ENCODE results near the gene MCM6. TPM values are rescaled to one million over a fixed set of nuclear protein-coding genes. Genes with fewer than 3 reads are reported as not detected.

MCM6 gene
- total and polyA plus RNA-seq, 2 experiments from 2014 or later: 16.4 to 21.4 TPM

DNA sequence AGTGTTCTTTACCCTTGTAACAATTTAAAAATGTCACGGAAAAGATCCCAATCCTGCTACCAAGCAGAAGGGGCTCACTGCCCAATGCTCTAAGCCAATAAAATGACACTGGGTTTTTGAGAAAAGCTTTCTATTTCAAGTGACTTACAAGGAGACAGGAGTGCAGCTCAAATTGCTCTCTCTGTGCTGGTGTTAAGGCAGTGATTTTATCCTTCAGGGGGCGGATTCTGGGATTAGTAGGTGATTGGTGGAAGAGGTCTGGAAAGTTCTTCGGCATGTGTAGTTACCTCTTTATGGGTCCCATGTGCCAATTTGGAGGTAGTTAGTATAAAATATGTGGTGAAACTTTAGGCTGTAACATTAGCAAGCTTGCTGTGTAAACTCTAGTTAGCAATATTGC, 27.4 kb upstream of the MCM6 start:
- Histone ChIP-seq H3K9me3 (ENCODE audit: low read depth) (no peaks in the 10 kb centered on the region), H3K9me2 (ENCODE audit: insufficient read depth) (no peaks in the 10 kb centered on the region), H3K27me3 (replicated peaks; ENCODE audit: insufficient read depth) (no peaks in the 10 kb centered on the region), H4K20me1 (ENCODE audit: insufficient read depth) (no peaks in the 10 kb centered on the region; the same call in 1 of the 2 replicates), H3K9ac (no peak overlapping the region), H3K4me1 (ENCODE audit: insufficient read depth) (peaks cover 6% of the 10 kb centered on the region; the same call in 1 of the 2 replicates), H3K4me2 (ENCODE audit: unreplicated experiment) (no peak overlapping the region), H3K79me2 (ENCODE audit: insufficient read depth) (no peaks in the 10 kb centered on the region), H3K36me3 (ENCODE audit: low read depth) (peaks cover 35% of the 10 kb centered on the region), H3K4me3 (no peak overlapping the region), H2AFZ (no peak overlapping the region), H3K27ac (no peak overlapping the region), H3F3A (ENCODE audit: insufficient read depth) (no peaks in the 10 kb centered on the region)
- WGBS, 2 experiments (ENCODE audit: low coverage in 1 of 2, low lambda C conversion rate in 2 of 2, missing lambda C conversion rate in 2 of 2): 83% methylated on average over 3 of the region's 3 CpGs
- DNase-seq: no peak
- TF ChIP-seq EZH2phosphoT487 (IDR thresholded peaks at IDR 0.05; ENCODE audit: insufficient read depth, low read depth) (no peak), EZH2 (IDR thresholded peaks at IDR 0.05; ENCODE audit: insufficient read depth, poor library complexity, severe bottlenecking) (no peak)
- in situ Hi-C loops (cut with MboI): loop anchor here (25.0 kb wide), 1 partner anchor 1934 kb away; no protein-coding TSS in a partner anchor

DNA sequence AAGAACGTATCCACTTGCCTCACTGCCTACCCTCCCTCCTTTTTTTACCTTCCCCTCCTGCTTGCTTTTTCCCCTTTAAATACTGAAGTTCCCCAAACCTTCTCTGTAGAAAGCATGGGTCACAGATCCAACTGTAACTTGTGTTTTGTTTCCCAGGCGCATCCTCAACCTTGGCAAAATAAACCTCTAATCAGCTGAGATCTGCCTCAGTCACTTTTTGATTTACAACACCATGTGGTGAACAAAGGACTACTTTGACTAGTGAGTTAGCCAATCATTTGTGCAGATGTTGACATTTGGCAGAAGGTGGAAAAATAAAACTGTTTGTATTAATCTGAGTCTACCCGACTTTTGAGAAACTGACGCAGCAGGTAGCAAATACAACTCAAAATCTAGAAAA, 23.3 kb upstream of the MCM6 start:
- Histone ChIP-seq H3K9me3 (ENCODE audit: low read depth) (no peaks in the 10 kb centered on the region), H3K4me3 (no peak overlapping the region), H3F3A (ENCODE audit: insufficient read depth) (no peaks in the 10 kb centered on the region), H3K9me2 (ENCODE audit: insufficient read depth) (no peaks in the 10 kb centered on the region), H3K36me3 (ENCODE audit: low read depth) (0 out of 2 replicates have a peak, but pooled peaks cover 6% of the 10 kb centered on the region), H3K9ac (no peak overlapping the region), H4K20me1 (ENCODE audit: insufficient read depth) (no peaks in the 10 kb centered on the region; the same call in 1 of the 2 replicates), H2AFZ (no peak overlapping the region), H3K27ac (no peak overlapping the region), H3K79me2 (ENCODE audit: insufficient read depth) (no peaks in the 10 kb centered on the region), H3K27me3 (replicated peaks; ENCODE audit: insufficient read depth) (no peaks in the 10 kb centered on the region), H3K4me2 (ENCODE audit: unreplicated experiment) (no peak overlapping the region), H3K4me1 (ENCODE audit: insufficient read depth) (peaks cover 3% of the 10 kb centered on the region; the same call in 1 of the 2 replicates)
- TF ChIP-seq EZH2phosphoT487 (IDR thresholded peaks at IDR 0.05; ENCODE audit: insufficient read depth, low read depth): no peak
- TF ChIP-seq EZH2 (IDR thresholded peaks at IDR 0.05; ENCODE audit: insufficient read depth, poor library complexity, severe bottlenecking): no peak
- 43 to 51% methylated on average over 4 of the region's 4 CpGs for WGBS, 2 experiments (ENCODE audit: low coverage in 1 of 2, low lambda C conversion rate in 2 of 2, missing lambda C conversion rate in 2 of 2)
- no peak for DNase-seq
- in situ Hi-C loops (cut with MboI): no loop called here

DNA sequence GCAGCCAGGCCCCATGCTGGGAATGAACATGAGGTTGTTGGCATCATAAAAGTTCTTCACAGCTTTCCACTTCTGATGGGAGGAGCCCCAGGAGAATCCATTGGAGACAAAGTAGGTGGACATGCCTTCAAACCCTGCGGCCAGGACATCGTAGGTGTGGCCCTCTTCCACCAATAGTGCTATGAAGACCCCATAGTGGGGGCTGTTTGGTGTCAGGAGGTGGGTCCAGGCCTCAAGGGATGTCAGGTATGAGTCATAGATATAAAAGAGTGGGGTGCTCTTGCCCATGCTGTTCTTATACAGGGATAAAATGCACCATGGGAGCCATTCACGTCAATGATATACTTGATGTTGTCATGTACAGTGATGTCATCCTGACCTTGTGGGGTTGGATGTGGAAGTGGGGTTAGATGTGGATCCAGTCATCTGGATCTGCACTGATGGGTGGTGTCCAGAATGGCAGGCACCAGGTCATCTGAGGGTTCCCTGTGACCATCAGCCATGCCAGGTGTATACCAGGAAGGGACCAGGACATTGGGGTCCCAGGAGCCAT, 22.1 kb upstream of the MCM6 start:
- no peaks in the 10 kb centered on the region for H3K9me3 ChIP-seq (ENCODE audit: low read depth)
- WGBS, 2 experiments (ENCODE audit: low coverage in 1 of 2, low lambda C conversion rate in 2 of 2, missing lambda C conversion rate in 2 of 2): 93 to 100% methylated on average over 3 of the region's 3 CpGs
- no peaks in the 10 kb centered on the region for H3F3A ChIP-seq (ENCODE audit: insufficient read depth)
- no peak overlapping the region for H3K9ac ChIP-seq
- no peak for DNase-seq
- H3K27ac ChIP-seq: no peak overlapping the region
- TF ChIP-seq EZH2phosphoT487 (IDR thresholded peaks at IDR 0.05; ENCODE audit: insufficient read depth, low read depth) (no peak), EZH2 (IDR thresholded peaks at IDR 0.05; ENCODE audit: insufficient read depth, poor library complexity, severe bottlenecking) (no peak)
- H3K79me2 ChIP-seq (ENCODE audit: insufficient read depth): no peaks in the 10 kb centered on the region
- H3K4me2 ChIP-seq (ENCODE audit: unreplicated experiment): no peak overlapping the region
- H3K4me3 ChIP-seq: no peak overlapping the region
- no peaks in the 10 kb centered on the region for H3K36me3 ChIP-seq (ENCODE audit: low read depth)
- no peaks in the 10 kb centered on the region for H3K27me3 ChIP-seq (replicated peaks; ENCODE audit: insufficient read depth)
- no peaks in the 10 kb centered on the region for H3K9me2 ChIP-seq (ENCODE audit: insufficient read depth)
- in situ Hi-C loops (cut with MboI): no loop called here
- no peaks in the 10 kb centered on the region; the same call in 1 of the 2 replicates for H4K20me1 ChIP-seq (ENCODE audit: insufficient read depth)
- no peaks in the 10 kb centered on the region for H3K4me1 ChIP-seq (ENCODE audit: insufficient read depth)
- H2AFZ ChIP-seq: no peak overlapping the region

DNA sequence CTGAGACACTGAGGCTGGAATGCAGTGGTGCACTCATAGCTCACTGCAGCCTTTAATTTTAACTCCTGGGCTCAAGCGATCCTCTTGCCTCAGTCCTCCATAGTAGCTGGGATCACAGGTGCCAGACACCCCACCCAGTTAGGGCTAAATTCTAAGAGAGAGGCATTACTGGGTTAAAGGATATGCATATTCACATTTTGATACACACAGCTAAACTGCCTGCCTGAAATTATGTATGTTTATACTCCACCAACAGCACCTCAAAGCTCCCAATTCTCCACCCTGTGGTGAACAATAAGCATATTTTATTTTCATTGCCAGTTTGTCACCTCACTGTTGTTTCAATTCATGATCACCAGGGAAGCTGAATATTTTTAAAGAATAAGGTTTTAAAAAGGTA, 18.7 kb upstream of the MCM6 start:
- Histone ChIP-seq H3K9me3 (ENCODE audit: low read depth) (no peaks in the 10 kb centered on the region), H3K9ac (no peak overlapping the region), H3K9me2 (ENCODE audit: insufficient read depth) (no peaks in the 10 kb centered on the region), H3K27me3 (replicated peaks; ENCODE audit: insufficient read depth) (no peaks in the 10 kb centered on the region), H3K4me3 (no peak overlapping the region), H3K4me1 (ENCODE audit: insufficient read depth) (no peaks in the 10 kb centered on the region), H3K79me2 (ENCODE audit: insufficient read depth) (no peaks in the 10 kb centered on the region), H4K20me1 (ENCODE audit: insufficient read depth) (no peaks in the 10 kb centered on the region), H2AFZ (no peak overlapping the region), H3K36me3 (ENCODE audit: low read depth) (no peaks in the 10 kb centered on the region), H3F3A (ENCODE audit: insufficient read depth) (no peaks in the 10 kb centered on the region), H3K27ac (no peak overlapping the region), H3K4me2 (ENCODE audit: unreplicated experiment) (no peak overlapping the region)
- WGBS, 2 experiments (ENCODE audit: low coverage in 1 of 2, low lambda C conversion rate in 2 of 2, missing lambda C conversion rate in 2 of 2): 91 to 96% methylated on average over 1 of the region's 1 CpG
- in situ Hi-C loops (cut with MboI): no loop called here
- no peak for DNase-seq
- TF ChIP-seq EZH2 (IDR thresholded peaks at IDR 0.05; ENCODE audit: insufficient read depth, poor library complexity, severe bottlenecking) (no peak), EZH2phosphoT487 (IDR thresholded peaks at IDR 0.05; ENCODE audit: insufficient read depth, low read depth) (no peak)
